Thoracic aorta (tissue), 2 donors: Measurements from ENCODE around the gene RHOU. TPM values are rescaled to one million over a fixed set of nuclear protein-coding genes. Genes with fewer than 3 reads are reported as not detected.

Experiments used
- ATAC-seq: fragments of 150-250 bp; one replicate; pipeline ENCODE4 v1.8.0; 2017; ENCODE audit warnings: low read depth; ENCODE audit not compliant: insufficient number of reproducible peaks, low FRiP score
- DNase-seq: peaks from one replicate; pipeline ENCODE4 v3.0.0-alpha.2; 2020; ENCODE audit warnings: low spot score
- H3K27ac ChIP-seq, 2 donors: fragments of 200-600 bp; sonication (generic); 1 replicate in 1 of 2; 2 replicates in 1 of 2; pipeline ENCODE4 v1.5.1; 2016; ENCODE audit warnings: mild to moderate bottlenecking in 2 of 2, moderate library complexity in 2 of 2
- H3K27me3 ChIP-seq: fragments of 200-600 bp; sonication (generic); replicated peaks from 2 replicates; pipeline ENCODE4 v1.6.0; 2016; ENCODE audit warnings: mild to moderate bottlenecking; ENCODE audit not compliant: insufficient read depth
- H3K36me3 ChIP-seq: fragments of 200-600 bp; sonication (generic); one replicate; pipeline ENCODE4 v1.5.1; 2016
- H3K4me1 ChIP-seq, 2 donors: fragments of 200-600 bp; sonication (generic); 1 replicate in 1 of 2; 2 replicates in 1 of 2; pipeline versions ENCODE4 v1.5.1 to v1.6.0; 2016; ENCODE audit warnings: low read depth in 2 of 2, mild to moderate bottlenecking in 1 of 2; ENCODE audit not compliant: control insufficient read depth in 1 of 2
- H3K4me3 ChIP-seq: fragments of 200-600 bp; sonication (generic); 2 replicates; pipeline ENCODE4 v1.5.1; 2016; ENCODE audit warnings: mild to moderate bottlenecking
- H3K9me3 ChIP-seq: fragments of 200-600 bp; sonication (generic); 2 replicates; pipeline ENCODE4 v1.5.1; 2016
- CTCF ChIP-seq: fragments of 200-600 bp; sonication (generic); IDR thresholded peaks from one replicate; pipeline ENCODE4 v1.5.1; 2019; ENCODE audit warnings: antibody characterized with exemption
- total RNA-seq, 2 donors: library from RNA; depleted of rRNA; stranded (reverse); fragments of >200 nt; gene quantifications; one replicate each; pipeline versions ENCODE4 v1.1.0 to v1.2.3, GENCODE V29; 2016

The RHOU gene
- total RNA-seq, 2 donors from 2014 or later, result 23.0 to 37.7 TPM

- DNase-seq (no peak), ATAC-seq (no peak)
- no peak overlapping the region for H3K4me3 ChIP-seq
- H3K36me3 ChIP-seq, result no peaks in the 10 kb centered on the region
- H3K27me3 ChIP-seq, result no peaks in the 10 kb centered on the region
- H3K27ac ChIP-seq, result no peak overlapping the region
- peaks cover 9 to 17% of the 10 kb centered on the region in 2 donors for H3K4me1 ChIP-seq
- no peaks in the 10 kb centered on the region for H3K9me3 ChIP-seq
- no peak for TF ChIP-seq CTCF
Measured at GRCh38 chr1:228756457-228756856, 21.2 kb downstream of the RHOU start.

- Histone ChIP-seq H3K4me3 (no peak overlapping the region), H3K4me1 (peaks cover 9 to 15% of the 10 kb centered on the region in 2 donors), H3K27ac (no peak overlapping the region), H3K36me3 (no peaks in the 10 kb centered on the region), H3K27me3 (no peaks in the 10 kb centered on the region), H3K9me3 (no peaks in the 10 kb centered on the region)
- TF ChIP-seq CTCF, result no peak
- no peak for ATAC-seq
- DNase-seq, result no peak
Measured at GRCh38 chr1:228758447-228758846, 23.2 kb downstream of the RHOU start.

- no peak for TF ChIP-seq CTCF
- Histone ChIP-seq H3K27ac (no peak overlapping the region), H3K9me3 (no peaks in the 10 kb centered on the region), H3K27me3 (no peaks in the 10 kb centered on the region), H3K4me3 (no peak overlapping the region), H3K4me1 (no peaks in the 10 kb centered on the region), H3K36me3 (no peaks in the 10 kb centered on the region)
- DNase-seq, result no peak
- no peak for ATAC-seq
Measured at GRCh38 chr1:228760979-228761378, 25.7 kb downstream of the RHOU start.

GRCh38 chr1:228763561-228763960, 28.3 kb downstream of the RHOU start:
- TF ChIP-seq CTCF, result no peak
- Histone ChIP-seq H3K4me3 (no peak overlapping the region), H3K4me1 (no peaks in the 10 kb centered on the region), H3K27me3 (no peaks in the 10 kb centered on the region), H3K27ac (no peak overlapping the region), H3K36me3 (no peaks in the 10 kb centered on the region), H3K9me3 (no peaks in the 10 kb centered on the region)
- no peak for DNase-seq
- no peak for ATAC-seq

- DNase-seq (no peak), ATAC-seq (no peak)
- no peak for TF ChIP-seq CTCF
- Histone ChIP-seq H3K27ac (no peak overlapping the region), H3K27me3 (no peaks in the 10 kb centered on the region), H3K4me3 (no peak overlapping the region), H3K9me3 (no peaks in the 10 kb centered on the region), H3K36me3 (no peaks in the 10 kb centered on the region), H3K4me1 (no peaks in the 10 kb centered on the region)
Measured at GRCh38 chr1:228765168-228765946, 30.1 kb downstream of the RHOU start.
